ENCODE measurements around the gene GZMB.
"Not testable (repeated sequence)": the region's sequence is repeated elsewhere in the genome, so short reads cannot be mapped to it uniquely, and the experiment has no call there.

GZMB gene

GRCh38 chr14:24631749-24632335 is 2.1 kb downstream of the GZMB start:
- DNase-seq (ENCODE audit: low read depth in 2 of 2): no peak

DNA sequence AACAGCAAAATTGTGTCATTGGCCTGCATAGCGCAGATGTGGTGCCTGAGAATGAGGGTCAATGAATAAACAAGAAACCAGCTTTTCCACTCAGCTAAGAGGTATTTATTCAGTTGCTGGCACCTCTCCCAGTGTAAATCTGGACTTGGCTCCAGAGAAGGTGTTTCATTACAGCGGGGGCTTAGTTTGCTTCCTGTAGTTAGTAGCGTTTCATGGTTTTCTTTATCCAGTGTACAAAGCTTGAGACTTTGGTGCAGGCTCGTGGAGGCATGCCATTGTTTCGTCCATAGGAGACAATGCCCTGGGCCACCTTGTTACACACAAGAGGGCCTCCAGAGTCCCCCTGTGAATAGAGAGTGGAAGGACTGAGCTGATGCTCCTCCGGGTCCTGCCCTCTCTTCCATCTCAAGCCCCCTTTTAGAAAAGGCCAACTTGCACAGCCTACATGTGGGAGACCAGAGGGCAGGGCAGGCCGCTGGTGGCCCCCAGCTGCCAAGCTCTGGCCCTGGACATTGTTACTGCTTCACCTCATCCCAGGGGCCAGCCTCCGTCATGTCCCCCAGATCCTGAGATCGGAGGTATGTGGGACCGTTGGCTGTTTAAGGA is 3.0 kb downstream of the GZMB start:
- no peak for DNase-seq (ENCODE audit: low read depth in 2 of 2)

- DNase-seq (ENCODE audit: low read depth in 2 of 2): no peak
Measured at GRCh38 chr14:24630087-24630871, 3.7 kb downstream of the GZMB start.

- DNase-seq (ENCODE audit: low read depth in 2 of 2): no peak
Measured at GRCh38 chr14:24629521-24629920, 4.5 kb downstream of the GZMB start.

DNA sequence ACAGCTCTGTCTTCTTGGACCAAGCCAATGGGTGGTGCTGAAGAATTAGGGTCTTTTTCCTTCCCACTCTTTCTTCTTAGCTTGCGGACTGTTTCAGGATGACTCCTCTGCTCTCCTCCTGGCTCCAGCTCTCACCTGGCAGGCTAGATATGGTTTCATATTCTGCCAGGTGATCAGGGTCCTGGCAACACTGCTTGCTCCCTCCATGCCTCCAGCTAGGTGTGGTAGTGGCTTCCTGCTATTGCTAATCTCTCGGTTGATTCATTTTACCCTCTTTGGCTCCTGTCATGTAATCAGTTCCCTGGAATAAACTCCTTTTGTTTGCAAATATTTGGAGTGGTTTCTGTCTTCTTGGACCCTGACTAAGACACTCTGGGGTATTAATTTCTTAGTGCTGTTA is 20.2 kb downstream of the GZMB start:
- DNase-seq (ENCODE audit: low read depth in 2 of 2): no peak

- no peak for DNase-seq (ENCODE audit: low read depth in 2 of 2)
Measured at GRCh38 chr14:24613241-24613640, 20.7 kb downstream of the GZMB start.

DNA sequence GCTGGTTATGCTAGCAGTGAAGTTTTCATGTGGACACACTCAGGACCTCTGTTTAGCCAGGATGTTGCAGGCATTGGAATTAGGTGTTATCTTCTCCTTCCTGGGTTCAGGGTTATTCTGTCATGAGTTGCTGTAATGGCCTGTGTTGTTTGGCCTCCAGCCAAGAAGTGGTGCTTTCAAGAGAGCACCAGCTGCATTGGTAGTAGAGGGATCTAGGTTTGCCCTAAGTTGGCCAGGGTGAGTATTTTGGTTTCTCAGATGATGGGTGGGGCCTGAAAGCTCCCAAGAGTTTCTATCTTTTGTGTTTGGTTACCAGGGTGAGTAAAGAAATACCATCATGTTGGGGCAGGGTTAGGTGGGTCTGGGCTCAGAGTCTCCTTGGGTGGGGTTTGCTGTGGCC is 21.8 kb downstream of the GZMB start:
- no peak for DNase-seq (ENCODE audit: low read depth in 2 of 2)

GRCh38 chr14:24609655-24610344 is 24.2 kb downstream of the GZMB start, which contains the start of gene GZMH:
TSS of gene GZMH (minus strand) at chr14:24609685. CDS start at chr14:24609613, 72 bp downstream.
- DNase-seq (ENCODE audit: low read depth in 2 of 2): no peak

GRCh38 chr14:24607635-24608514 is 26.1 kb downstream of the GZMB start:
- no peak for DNase-seq (ENCODE audit: low read depth in 2 of 2)

DNA sequence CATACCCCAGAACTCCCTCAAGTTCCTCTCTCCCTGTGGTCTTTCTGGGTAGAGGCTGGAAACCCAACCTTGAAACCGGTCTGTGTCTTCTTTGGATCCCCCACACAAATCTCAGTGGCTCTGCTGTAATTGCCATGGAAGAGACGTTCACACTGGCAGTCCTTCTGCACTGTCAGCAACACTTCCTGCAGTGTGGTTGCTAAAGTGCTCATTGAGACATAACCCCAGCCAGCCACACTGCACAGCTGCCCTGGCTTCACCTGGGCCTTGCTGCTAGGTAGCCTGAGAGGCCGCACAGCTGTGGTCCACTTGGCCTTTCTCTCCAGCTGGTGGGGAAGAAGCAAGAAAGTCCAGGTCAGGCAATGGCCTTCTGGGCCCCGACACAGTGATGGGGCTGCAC is 26.9 kb downstream of the GZMB start:
- DNase-seq (ENCODE audit: low read depth in 2 of 2): no peak

DNA sequence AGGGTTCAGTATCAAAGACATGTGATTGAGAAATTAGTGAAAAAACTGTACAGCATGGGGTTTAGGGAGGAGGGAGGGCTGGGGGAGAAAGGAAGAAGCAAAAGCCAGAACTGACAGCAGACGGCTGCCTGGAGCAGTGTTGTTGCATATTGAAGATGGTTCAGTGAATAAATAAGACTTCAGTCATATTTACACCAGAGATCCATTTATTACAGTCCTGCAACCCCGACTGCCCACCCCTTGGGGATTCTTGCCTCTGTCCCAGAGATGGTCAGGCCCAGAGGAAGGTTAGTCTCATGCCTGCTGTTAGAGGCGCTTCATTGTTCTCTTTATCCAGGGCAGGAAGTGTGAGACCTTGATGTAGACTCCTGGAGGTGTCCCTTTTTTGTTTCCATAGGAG is 27.7 kb downstream of the GZMB start:
- no peak for DNase-seq (ENCODE audit: low read depth in 2 of 2)

DNA sequence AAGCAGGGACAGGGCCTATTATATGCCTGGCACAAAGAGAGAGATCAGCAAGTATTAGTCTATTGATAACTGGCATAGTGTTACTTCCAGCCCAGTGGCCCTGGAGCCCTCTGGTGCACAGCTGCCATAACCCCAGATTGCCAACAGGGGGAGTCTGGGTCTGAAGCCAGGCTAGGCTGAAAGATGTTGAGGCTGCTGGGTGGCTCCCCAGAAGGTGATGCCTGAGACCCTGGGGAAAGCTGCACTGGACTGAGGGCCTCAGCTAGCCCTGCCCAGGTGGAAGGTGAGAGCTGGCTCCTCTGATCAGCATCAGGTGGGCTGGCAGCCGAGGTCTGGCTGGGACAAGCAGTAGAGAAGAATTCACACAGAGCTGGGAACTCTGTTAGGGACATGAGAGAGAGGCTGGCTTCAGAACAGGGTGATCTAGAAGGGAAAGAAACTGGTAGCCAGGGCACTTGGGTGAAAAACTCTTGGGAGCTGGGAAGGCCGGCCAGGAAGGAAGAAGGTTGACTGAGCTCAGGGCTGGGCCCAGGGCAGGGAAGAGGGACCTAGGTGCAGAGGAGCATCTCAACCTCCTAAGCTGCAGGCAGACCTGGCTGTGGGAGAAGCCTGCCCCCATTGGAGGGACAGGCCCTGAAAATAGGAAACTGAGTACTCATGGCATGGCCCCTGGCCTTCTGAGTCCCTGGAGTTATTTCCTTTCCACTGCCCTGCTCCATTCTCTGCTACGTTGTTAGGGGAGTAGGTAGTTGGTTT is 28.4 kb downstream of the GZMB start:
- peak; percentile 31 to 43 for DNase-seq (ENCODE audit: low read depth in 2 of 2)

GRCh38 chr14:24597403-24597802 is 36.6 kb downstream of the GZMB start:
- no peak for DNase-seq (ENCODE audit: low read depth in 2 of 2)

- no peak for DNase-seq (ENCODE audit: low read depth in 2 of 2)
Measured at GRCh38 chr14:24595073-24595808, 38.7 kb downstream of the GZMB start.

DNA sequence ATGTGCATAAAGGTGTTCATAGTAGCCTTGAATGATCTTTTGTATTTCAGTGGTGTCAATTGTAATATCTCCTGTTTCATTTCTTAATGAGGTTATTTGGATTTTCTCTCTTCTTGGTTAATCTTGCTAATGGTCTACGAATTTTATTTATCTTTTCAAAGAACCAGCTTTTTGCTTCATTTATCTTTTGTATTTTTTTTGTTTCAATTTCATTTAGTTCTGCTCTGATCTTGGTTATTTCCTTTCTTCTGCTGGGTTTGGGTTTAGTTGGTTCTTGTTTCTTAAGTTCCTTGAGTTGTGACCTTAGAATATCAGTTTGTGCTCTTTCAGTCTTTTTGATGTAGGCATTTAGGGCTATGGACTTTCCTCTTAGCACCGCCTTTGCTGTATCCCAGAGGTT is 43.0 kb downstream of the GZMB start:
- not testable (repeated sequence) for DNase-seq (ENCODE audit: low read depth in 2 of 2)

DNA sequence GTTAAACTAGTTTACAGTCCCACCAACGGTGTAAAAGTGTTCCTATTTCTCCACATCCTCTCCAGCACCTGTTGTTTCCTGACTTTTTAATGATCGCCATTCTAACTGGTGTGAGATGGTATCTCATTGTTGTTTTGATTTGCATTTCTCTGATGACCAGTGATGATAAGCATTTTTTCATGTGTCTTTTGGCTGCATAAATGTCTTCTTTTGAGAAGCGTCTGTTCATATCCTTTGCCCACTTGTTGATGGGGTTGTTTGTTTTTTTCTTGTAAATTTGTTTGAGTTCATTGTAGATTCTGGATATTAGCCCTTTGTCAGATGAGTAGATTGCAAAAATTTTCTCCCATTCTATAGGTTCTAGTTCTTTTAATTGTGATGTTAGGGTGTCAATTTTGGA is 49.6 kb downstream of the GZMB start:
- not testable (repeated sequence) for DNase-seq (ENCODE audit: low read depth in 2 of 2)
